Stromal cell of bone marrow (primary cell): Measurements from ENCODE around the gene ERC1.
A peak's percentile ranks its signal among the peaks of the same experiment; 100 is the strongest.
"Not testable (repeated sequence)": the region's sequence is repeated elsewhere in the genome, so short reads cannot be mapped to it uniquely, and the experiment has no call there.

Experiments used
- DNase-seq: peaks from one replicate; pipeline ENCODE4 v3.0.0-alpha.2; 2012; ENCODE audit warnings: low read depth

The ERC1 gene

GRCh38 chr12:1185460-1186182 lies 194.6 kb downstream of the ERC1 start:
- no peak for DNase-seq

DNA sequence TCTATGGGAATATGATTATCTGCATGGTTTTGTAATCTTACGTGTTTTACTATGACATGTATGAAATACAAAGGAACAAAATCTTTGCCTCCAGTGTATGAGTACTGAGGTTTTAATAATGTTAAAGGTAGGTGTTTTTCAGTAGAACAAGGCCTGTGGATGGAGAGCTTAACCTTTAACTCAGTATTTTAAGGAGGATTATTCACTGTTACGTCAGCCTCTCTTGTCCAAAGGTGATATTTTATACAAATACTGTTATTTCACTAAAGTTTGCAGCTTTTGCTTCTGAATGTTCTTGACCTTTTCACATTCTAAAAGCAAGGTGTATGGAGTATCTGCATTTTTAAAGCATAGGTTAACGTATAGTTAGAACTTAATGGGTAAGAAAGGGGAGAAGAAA lies 195.3 kb downstream of the ERC1 start:
- no peak for DNase-seq

GRCh38 chr12:1188016-1188415 lies 197.0 kb downstream of the ERC1 start:
- no peak for DNase-seq

GRCh38 chr12:1189163-1189562 lies 198.1 kb downstream of the ERC1 start:
- DNase-seq, result no peak

DNA sequence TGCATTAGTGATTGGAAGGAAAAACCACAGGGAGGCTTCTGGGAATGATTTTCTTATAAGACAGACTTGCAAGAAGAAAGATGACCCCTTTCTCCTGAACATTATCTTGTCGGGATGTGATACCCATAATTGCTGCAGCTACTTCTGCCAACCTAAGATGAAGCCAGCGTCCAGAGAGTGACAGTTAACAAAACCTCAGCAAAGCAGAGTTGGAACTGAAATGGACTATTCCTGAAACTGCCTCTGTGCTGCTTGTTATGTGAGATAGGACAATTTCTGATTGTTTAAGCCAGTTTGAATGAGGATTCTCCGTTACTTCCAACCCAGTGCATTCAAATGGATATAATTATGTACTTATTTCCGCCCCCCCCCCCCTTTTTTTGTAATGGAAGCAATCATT lies 204.5 kb downstream of the ERC1 start:
- no peak for DNase-seq

DNA sequence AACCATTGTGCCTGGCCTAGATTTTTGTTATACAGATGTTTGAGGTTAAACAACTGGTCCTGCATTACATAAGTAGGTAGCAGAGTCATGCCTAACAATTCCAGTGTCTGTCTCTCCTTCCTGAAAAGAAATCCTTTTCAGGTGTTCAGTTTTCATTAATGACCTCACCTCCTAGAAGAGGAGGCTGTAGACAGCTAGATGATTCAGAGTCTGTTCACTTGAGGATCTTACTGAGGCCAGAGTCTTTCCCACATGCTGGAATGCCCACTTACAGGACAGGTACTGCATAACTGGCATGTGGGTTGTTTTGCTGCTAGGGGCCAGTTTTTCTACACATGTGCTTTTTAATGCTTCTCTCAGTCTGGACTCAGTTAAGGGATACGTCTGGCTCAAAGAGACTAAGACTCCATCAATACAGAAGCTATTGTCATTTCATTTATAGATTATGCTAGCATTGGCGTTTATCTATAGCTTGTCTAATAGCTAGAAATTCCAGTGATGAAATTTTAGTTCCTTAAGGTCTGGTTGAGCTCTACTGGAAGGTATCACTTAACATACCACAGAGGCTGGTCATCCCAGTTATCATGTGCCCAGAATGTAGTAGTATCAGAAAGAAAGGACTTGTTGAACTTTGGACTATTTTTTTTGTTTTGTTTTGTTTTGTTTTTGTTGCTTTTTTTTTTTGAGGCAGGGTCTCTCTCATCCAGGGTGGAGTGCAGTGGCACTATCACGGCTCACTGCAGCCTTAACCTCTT lies 206.4 kb downstream of the ERC1 start:
- DNase-seq, result no peak

DNA sequence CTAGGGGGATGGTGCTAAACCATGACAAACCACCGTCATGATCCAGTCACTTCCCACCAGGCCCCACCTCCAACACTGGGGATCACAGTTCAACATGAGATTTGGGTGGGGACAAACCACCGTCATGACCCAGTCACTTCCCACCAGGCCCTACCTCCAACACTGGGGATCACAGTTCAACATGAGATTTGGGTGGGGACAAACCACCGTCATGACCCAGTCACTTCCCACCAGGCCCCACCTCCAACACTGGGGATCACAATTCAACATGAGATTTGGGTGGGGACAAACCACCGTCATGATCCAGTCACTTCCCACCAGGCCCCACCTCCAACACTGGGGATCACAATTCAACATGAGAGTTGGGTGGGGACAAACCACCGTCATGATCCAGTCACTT lies 207.8 kb downstream of the ERC1 start:
- DNase-seq, result not testable (repeated sequence)

- DNase-seq, result no peak
Measured at GRCh38 chr12:1199700-1200099, 208.7 kb downstream of the ERC1 start.

DNA sequence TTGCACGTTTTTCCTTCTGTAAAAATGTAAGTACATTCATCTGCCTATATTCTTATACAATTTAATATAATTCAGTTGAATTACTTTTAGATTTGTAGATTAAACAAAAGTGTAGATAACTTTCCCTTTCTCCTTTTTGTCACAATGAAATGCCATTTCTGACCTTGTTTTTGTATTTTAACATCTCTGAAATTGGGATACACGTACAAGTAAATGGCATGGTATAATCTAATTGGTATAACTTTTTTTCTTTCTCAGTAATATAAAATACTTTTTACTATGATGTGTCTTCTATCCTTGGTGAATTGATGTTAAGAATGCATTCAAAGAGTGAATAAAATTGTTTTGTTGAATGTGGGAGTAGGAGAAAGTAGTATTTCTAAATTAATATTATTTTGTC lies 210.0 kb downstream of the ERC1 start:
- DNase-seq, result no peak

GRCh38 chr12:1201886-1202285 lies 210.9 kb downstream of the ERC1 start:
- DNase-seq, result no peak

DNA sequence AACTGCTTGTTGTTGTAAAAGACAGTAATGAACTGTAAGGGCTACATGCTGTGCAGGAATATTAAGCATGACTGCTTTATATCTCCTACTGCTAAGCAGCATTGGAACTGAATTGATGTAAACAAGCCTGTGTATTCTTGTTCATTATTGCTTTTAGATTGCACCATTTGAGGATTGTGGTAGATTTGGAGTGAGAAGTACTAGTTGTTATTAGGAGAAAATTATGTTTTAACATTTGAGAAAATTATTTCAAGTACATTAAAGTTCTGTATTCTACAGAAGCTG lies 212.7 kb downstream of the ERC1 start:
- no peak for DNase-seq

DNA sequence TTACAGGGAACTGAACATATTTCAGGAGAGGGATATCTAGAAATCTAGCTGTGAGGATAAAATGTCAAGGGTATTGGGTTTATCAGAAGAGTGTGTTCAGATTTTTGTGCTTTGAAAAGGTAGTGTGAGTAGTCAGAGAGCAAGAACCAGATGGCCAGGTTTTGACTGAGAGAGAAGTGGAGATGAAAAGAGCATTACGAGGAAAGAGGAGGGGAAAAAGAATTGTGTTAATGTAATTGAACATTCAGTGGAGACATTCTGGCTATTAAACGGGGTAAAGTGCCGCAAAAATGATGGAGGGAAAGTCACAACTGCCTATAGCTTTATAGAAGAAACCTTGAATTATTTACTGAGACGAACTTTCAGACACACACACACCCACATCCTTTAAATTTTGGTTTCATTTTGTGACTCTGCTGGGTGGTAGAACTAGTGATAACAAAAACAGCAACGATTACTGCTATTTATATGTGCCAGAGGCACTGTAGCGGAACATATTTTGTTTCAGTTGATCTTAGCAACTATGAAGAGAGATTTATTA lies 213.6 kb downstream of the ERC1 start:
- DNase-seq, result no peak

DNA sequence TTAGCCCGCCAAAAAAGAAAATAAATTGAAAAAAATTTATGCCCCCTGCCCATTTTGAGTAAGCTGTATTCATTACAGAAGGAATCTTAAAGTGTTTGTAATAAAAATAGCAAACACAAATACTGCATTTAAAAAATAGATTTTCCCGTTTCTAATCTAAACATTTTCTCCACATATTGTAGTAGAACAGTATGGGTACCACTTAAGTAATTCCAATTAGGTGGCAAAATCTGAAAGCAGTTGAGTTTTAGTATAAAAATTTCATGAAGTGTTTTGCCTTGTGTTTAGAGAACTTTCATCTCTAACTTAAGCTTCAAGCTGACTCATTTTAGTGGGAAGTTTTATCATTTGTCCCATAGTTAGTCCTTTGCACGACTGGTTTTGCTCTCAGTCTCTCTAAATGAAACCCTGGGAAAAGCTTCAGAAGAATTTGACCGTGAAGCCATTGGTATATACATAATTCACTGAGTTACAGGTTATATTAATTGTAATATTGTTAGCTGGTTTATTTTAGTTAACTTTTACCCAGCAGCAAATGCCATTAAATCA lies 214.6 kb downstream of the ERC1 start:
- DNase-seq, result no peak

DNA sequence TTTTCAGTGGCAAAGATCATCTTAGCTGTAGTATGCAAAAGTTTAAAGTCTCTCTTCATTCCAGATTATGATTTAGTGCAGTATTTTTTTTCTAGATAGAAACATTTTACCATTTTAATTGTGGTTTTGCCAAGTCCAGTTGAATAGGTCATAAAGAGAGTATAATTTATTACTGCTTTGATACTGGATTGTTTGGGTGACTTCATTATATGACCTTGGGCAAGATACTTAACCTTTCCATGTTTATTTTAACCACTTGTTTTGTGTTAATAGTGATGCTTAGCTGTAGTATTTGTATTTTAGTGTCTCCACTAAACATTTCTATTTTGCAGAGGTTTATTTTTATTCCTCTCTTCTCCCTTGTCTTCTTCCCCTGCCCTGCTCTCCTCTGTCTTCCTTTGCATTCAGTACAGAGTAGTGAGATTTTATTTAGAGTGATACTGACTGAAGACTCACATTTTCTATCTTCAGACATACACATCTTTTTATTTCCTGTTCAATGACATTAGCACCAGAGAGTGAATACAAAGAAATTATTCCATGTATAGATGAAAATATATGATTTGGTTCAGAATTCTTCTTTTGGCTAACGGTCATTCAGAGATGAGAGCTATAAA lies 215.2 kb downstream of the ERC1 start:
- DNase-seq, result no peak

DNA sequence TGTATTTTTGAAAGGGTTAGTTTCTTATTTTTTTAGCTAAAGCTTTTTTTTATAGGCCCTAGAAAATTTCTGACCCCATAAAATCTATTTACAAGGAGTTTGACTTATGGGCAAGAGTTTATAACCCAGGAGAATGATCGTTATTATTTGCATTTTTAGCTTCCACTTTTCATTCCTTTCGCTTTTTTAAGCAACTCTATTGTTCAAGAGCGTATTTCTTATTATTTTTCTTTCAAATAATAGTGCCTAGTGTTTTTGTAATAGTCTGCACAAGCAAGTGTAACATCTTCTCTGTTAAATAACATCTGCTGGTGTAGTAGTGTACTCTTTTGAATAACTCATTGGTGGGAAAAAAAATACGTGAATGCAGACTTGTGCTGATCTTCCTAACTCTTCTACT lies 216.3 kb downstream of the ERC1 start:
- no peak for DNase-seq

GRCh38 chr12:1208719-1209118 lies 217.7 kb downstream of the ERC1 start:
- not testable (repeated sequence) for DNase-seq

DNA sequence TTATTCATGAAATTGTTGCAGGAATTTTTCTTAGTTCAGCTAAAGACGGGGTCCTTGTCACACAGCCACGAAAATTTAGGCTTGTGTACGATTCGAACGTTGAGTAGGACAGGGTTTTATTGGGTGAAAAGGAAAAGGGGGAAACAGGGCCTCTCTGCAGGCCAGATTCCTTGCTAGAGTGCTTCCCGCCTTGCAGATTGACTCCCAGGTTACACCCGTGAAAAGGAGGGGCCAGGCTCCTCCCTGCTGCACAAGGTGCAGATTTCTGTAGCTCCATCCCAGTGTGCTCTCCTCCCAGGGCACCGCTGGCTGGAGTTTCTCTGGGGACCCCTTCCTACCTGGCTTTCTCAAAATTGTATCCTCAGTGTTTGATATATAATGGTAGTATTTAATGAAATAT lies 221.5 kb downstream of the ERC1 start:
- DNase-seq, result no peak

DNA sequence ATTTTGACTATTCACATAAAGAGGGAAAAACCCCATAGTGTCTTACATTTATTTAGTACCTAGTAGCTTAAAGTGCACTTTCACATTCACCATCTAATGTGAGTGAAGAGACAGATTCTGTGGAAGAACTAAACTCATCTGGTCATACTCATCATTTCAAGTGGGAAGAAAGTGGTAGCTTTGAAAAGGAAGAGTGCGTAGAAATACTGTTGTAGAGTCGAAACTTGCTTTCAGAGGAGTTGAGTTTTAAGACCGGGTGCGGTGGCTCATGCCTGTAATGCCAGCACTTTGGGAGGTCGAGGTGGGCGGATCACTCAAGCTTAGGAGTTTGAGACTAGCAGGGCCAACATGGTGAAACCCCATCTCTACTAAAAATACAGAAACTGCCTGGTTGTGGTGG lies 222.2 kb downstream of the ERC1 start:
- DNase-seq, result no peak

- no peak for DNase-seq
Measured at GRCh38 chr12:1213618-1214205, 222.7 kb downstream of the ERC1 start.

DNA sequence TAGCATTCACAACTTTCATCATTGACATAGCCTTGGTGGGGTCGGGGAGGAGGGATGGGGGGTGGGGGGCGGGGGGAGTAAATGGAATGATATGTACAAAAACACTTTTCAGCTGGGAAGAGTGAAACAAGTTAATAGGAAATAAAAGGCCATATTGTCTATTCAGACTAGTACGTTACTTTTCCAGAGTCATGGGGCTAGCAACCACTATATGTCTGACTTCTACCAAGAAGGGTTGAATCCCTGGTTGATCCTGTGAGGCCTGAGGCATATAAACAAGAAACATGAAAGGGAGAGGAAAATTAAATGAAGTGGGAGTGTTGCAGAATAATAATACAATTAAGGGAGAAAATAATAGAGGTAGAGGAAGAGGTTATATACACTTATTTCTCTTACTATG lies 225.5 kb downstream of the ERC1 start:
- no peak for DNase-seq

GRCh38 chr12:1217191-1217949 lies 226.3 kb downstream of the ERC1 start:
- DNase-seq, result peak; percentile 78

DNA sequence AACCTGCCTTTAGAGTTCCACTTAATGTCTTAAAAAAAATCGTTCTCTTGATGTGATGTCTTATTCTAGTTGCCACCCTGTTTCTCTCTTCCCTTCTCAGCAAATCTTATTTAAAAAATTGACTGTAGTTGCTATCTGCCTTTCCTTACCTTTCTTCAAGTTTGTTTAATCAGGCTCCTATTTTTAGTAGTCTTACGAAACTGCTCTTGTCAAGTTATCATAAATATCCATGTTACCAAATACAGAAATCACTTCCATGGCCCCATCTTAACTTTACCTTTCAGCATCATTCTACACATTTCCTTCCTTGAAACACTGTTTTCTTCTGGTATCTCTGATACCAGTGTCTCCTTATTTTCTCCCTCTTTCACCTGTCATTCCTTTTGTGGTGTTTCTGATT lies 227.3 kb downstream of the ERC1 start:
- DNase-seq, result no peak
